Pancreas (tissue), 10 donors: ENCODE data around the gene AGAP3. TPM values are rescaled to one million over a fixed set of nuclear protein-coding genes. Genes with fewer than 3 reads are reported as not detected.
A peak's percentile ranks its signal among the peaks of the same experiment; 100 is the strongest.

Source experiments
- ATAC-seq, 4 donors: fragments of 200-7000 bp; cut with Tn5 transposase; one replicate each; pipeline versions ENCODE4 v1.8.0 to v1.9.1; 2020; ENCODE audit warnings: mild to moderate bottlenecking in 4 of 4, moderate library complexity in 4 of 4
- DNase-seq, 6 donors: peaks; one replicate each; pipeline ENCODE4 v3.0.0-alpha.2; 2020
- FAIRE-seq: peaks from 2 replicates; lab custom pipeline; 2012; peaks lifted over from hg19 to GRCh38; lab: Jason Lieb, UNC
- H3K27ac ChIP-seq, 4 donors: fragments of 200-600 bp; sonication (generic); 1 replicate in 3 of 4; 2 replicates in 1 of 4; pipeline versions ENCODE4 v1.5.0 to v1.8.0; 2020
- H3K27me3 ChIP-seq, 4 donors: fragments of 200-600 bp; one replicate each; pipeline ENCODE4 v1.8.0; 2021
- H3K36me3 ChIP-seq, 3 donors: fragments of 200-600 bp; sonication (generic) in 1 of 3; one replicate each; pipeline versions ENCODE4 v1.5.0 to v1.8.0; 2020 to 2021
- H3K4me1 ChIP-seq, 3 donors: fragments of 200-600 bp; one replicate each; pipeline ENCODE4 v1.8.0; 2021
- H3K4me3 ChIP-seq, 4 donors: fragments of 200-600 bp; sonication (generic) in 2 of 4; one replicate each; pipeline versions ENCODE4 v1.5.0 to v1.8.0; 2020 to 2021
- H3K9me3 ChIP-seq, 4 donors: fragments of 200-600 bp; one replicate each; pipeline ENCODE4 v1.8.0; 2021
- CTCF ChIP-seq, 4 donors: fragments of 200-600 bp; sonication (generic) in 3 of 4; IDR thresholded peaks; one replicate each; pipeline versions ENCODE4 v1.5.0 to v1.8.0; 2021; ENCODE audit warnings: antibody characterized with exemption in 4 of 4
- WGBS, 2 donors: extraction: QIAGEN DNeasy Blood & Tissue Kit; methylation state at CpG; one replicate each; pipeline ENCODE4 v1.1.7; 2013; 5-methylcytosine and 5-hydroxymethylcytosine counted together
- intact Hi-C, 3 donors: fragments of 100-400 bp; cut with DNase I; formaldehyde crosslinking; loops; one replicate each; pipeline versions ENCODE4 v1.11.1 to v1.14.2; 2022
- polyA plus RNA-seq, 2 donors: library from polyadenylated mRNA; stranded (reverse); fragments of 200-250 nt; gene quantifications; one replicate each; pipeline ENCODE4 v1.2.3, GENCODE V29; 2013
- total RNA-seq, 6 donors: library from RNA; stranded (reverse); fragmentation: NEBNext Ultra II Directional in 4 of 6; extraction: Animal tissue kit (Norgen Biotek cat#: 25700) in 4 of 6; gene quantifications; one replicate each; pipeline versions ENCODE4 v1.2.1 to v1.2.4, GENCODE V29; 2021 to 2023
- donor health status: healthy with polysubstance abuse.
- donor health status: DM: no; HTN: no; CAD: no; lungs with moderate emphysema.
- donor health status: DM: no; HTN: no; CAD: no.
- donor health status: control.
- donor health status: control.
- donor health status: Bipolar disorder and iron deficiency.
- donor health status: DM: yes; HTN: yes; CAD: no.
- donor health status: DM: no; HTN: no; CAD: no.
- donor health status: DM: no; HTN: no; CAD: no.
- donor health status: DM: yes; HTN: yes; CAD: no.

The AGAP3 gene
- total and polyA plus RNA-seq, 8 donors, result 41.5 to 93.9 (median 58.4) TPM

- DNase-seq, result peak in 3 of 6 donors; percentile 2 to 50 (median 6)
- Histone ChIP-seq H3K27ac (no peak overlapping the region), H3K4me3 (no peak overlapping the region), H3K27me3 (no peaks in the 10 kb centered on the region), H3K36me3 (peaks cover 0 to 26% (median 0%) of the 10 kb centered on the region in 3 donors), H3K4me1 (no peaks in the 10 kb centered on the region), H3K9me3 (no peaks in the 10 kb centered on the region)
- ATAC-seq, result no peak
- no peak for TF ChIP-seq CTCF (IDR thresholded peaks at IDR 0.05)
- no peak for FAIRE-seq
- intact Hi-C loops, result no loop called here
- 90% methylated on average over 33 of the region's 33 CpGs for WGBS, 2 donors
Observed at GRCh38 chr7:151135866-151136843, 49.9 kb downstream of the AGAP3 start.

GRCh38 chr7:151137076-151137675 lies 50.9 kb downstream of the AGAP3 start:
- ATAC-seq (no peak), DNase-seq (peak in 3 of 6 donors; percentile 2 to 53 (median 11)), FAIRE-seq (no peak)
- Histone ChIP-seq H3K27me3 (no peaks in the 10 kb centered on the region), H3K4me1 (no peaks in the 10 kb centered on the region), H3K36me3 (peaks cover 0 to 30% (median 0%) of the 10 kb centered on the region in 3 donors), H3K9me3 (no peaks in the 10 kb centered on the region), H3K4me3 (no peak overlapping the region), H3K27ac (no peak overlapping the region)
- no peak for TF ChIP-seq CTCF (IDR thresholded peaks at IDR 0.05)
- intact Hi-C loops, result no loop called here
- 91 to 93% methylated on average over 22 of the region's 22 CpGs for WGBS, 2 donors

- peaks cover 0 to 36% (median 0%) of the 10 kb centered on the region in 3 donors for H3K36me3 ChIP-seq
- TF ChIP-seq CTCF (IDR thresholded peaks at IDR 0.05), result no peak
- intact Hi-C loops, result no loop called here
- ATAC-seq (no peak), DNase-seq (peak in 3 of 6 donors; percentile 1 to 60 (median 8)), FAIRE-seq (no peak)
- H3K27ac ChIP-seq, result no peak overlapping the region
- no peaks in the 10 kb centered on the region for H3K27me3 ChIP-seq
- no peaks in the 10 kb centered on the region for H3K9me3 ChIP-seq
- WGBS, 2 donors, result 92 to 95% methylated on average over 11 of the region's 11 CpGs
- no peak overlapping the region for H3K4me3 ChIP-seq
- no peaks in the 10 kb centered on the region for H3K4me1 ChIP-seq
Observed at GRCh38 chr7:151137791-151138152, 51.5 kb downstream of the AGAP3 start.

- H3K9me3 ChIP-seq, result no peaks in the 10 kb centered on the region
- H3K27ac ChIP-seq, result no peak overlapping the region
- 90 to 93% methylated on average over 29 to 30 of the region's 30 CpGs for WGBS, 2 donors
- ATAC-seq (no peak), DNase-seq (peak in 3 of 6 donors; percentile 1 to 60 (median 13)), FAIRE-seq (no peak)
- H3K27me3 ChIP-seq, result no peaks in the 10 kb centered on the region
- H3K36me3 ChIP-seq, result peaks cover 0 to 38% (median 0%) of the 10 kb centered on the region in 3 donors
- no peak overlapping the region for H3K4me3 ChIP-seq
- TF ChIP-seq CTCF (IDR thresholded peaks at IDR 0.05), result no peak
- no peaks in the 10 kb centered on the region for H3K4me1 ChIP-seq
- intact Hi-C loops, result no loop called here
Observed at GRCh38 chr7:151138153-151138851, 52.0 kb downstream of the AGAP3 start.
